Mucosa of descending colon (tissue), 3 donors: Measurements from ENCODE around the gene PEAK1. TPM values are rescaled to one million over a fixed set of nuclear protein-coding genes. Genes with fewer than 3 reads are reported as not detected.
"Not testable (repeated sequence)": the region's sequence is repeated elsewhere in the genome, so short reads cannot be mapped to it uniquely, and the experiment has no call there.

Experiments used
- ATAC-seq: fragments of 200-7000 bp; cut with Tn5 transposase; one replicate; pipeline ENCODE4 v1.9.1; 2020; ENCODE audit warnings: mild to moderate bottlenecking, moderate library complexity
- DNase-seq, 3 donors: peaks; one replicate each; pipeline ENCODE4 v3.0.0-alpha.2; 2020
- H3K36me3 ChIP-seq: fragments of 200-600 bp; one replicate; pipeline ENCODE4 v1.8.0; 2021; ENCODE audit warnings: low read depth, mild to moderate bottlenecking
- H3K4me1 ChIP-seq: fragments of 200-600 bp; one replicate; pipeline ENCODE4 v1.8.0; 2021; ENCODE audit warnings: low read depth, mild to moderate bottlenecking
- H3K4me3 ChIP-seq: fragments of 200-600 bp; one replicate; pipeline ENCODE4 v1.8.0; 2021; ENCODE audit warnings: mild to moderate bottlenecking
- H3K9me3 ChIP-seq: fragments of 200-600 bp; one replicate; pipeline ENCODE4 v1.8.0; 2021; ENCODE audit warnings: mild to moderate bottlenecking
- intact Hi-C, 2 donors: fragments of 100-400 bp; cut with DNase I in 1 of 2; cut with micrococcal nuclease in 1 of 2; formaldehyde crosslinking; loops; one replicate each; pipeline versions ENCODE4 v1.11.0 to v1.11.1; 2022; cut with DNase I, micrococcal nuclease
- total RNA-seq, 3 donors: library from RNA; stranded (reverse); fragmentation: NEBNext Ultra II Directional in 2 of 3; extraction: Animal tissue kit (Norgen Biotek cat#: 25700) in 2 of 3; gene quantifications; one replicate each; pipeline versions ENCODE4 v1.2.1 to v1.2.4, GENCODE V29; 2021 to 2023
- TF ChIP-seq, protein P1 (sequence below): fragments of 200-600 bp; IDR thresholded peaks from one replicate; pipeline ENCODE4 v1.8.0; 2022; ENCODE audit warnings: antibody characterized with exemption, mild to moderate bottlenecking
- donor health status: DM: no; HTN: no; CAD: no; lungs with moderate emphysema.
- donor health status: DM: no; HTN: no; CAD: no.
- donor health status: DM: no; HTN: yes; CAD: no.

PEAK1 gene
- total RNA-seq, 3 donors from 2014 or later, result 47.9 to 75.3 (median 65.7) TPM

- H3K4me1 ChIP-seq, result peaks cover 15% of the 10 kb centered on the region
- no peaks in the 10 kb centered on the region for H3K36me3 ChIP-seq
- ATAC-seq (no peak), DNase-seq (no peak)
- H3K4me3 ChIP-seq, result no peak overlapping the region
- H3K9me3 ChIP-seq, result no peaks in the 10 kb centered on the region
- intact Hi-C loops, result no loop called here
- TF ChIP-seq, protein P1, sequence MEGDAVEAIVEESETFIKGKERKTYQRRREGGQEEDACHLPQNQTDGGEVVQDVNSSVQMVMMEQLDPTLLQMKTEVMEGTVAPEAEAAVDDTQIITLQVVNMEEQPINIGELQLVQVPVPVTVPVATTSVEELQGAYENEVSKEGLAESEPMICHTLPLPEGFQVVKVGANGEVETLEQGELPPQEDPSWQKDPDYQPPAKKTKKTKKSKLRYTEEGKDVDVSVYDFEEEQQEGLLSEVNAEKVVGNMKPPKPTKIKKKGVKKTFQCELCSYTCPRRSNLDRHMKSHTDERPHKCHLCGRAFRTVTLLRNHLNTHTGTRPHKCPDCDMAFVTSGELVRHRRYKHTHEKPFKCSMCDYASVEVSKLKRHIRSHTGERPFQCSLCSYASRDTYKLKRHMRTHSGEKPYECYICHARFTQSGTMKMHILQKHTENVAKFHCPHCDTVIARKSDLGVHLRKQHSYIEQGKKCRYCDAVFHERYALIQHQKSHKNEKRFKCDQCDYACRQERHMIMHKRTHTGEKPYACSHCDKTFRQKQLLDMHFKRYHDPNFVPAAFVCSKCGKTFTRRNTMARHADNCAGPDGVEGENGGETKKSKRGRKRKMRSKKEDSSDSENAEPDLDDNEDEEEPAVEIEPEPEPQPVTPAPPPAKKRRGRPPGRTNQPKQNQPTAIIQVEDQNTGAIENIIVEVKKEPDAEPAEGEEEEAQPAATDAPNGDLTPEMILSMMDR, result no peak
Observed at GRCh38 chr15:77162872-77163633, 256.9 kb downstream of the PEAK1 start.

GRCh38 chr15:77160562-77161478 lies 259.1 kb downstream of the PEAK1 start:
- intact Hi-C loops, result no loop called here
- DNase-seq (peak in 1 of 3 donors; percentile 84), ATAC-seq (peak; percentile 96)
- H3K4me3 ChIP-seq, result no peak overlapping the region
- TF ChIP-seq, protein P1, result no peak
- H3K36me3 ChIP-seq, result no peaks in the 10 kb centered on the region
- H3K9me3 ChIP-seq, result no peaks in the 10 kb centered on the region
- H3K4me1 ChIP-seq, result peaks cover 15% of the 10 kb centered on the region

DNA sequence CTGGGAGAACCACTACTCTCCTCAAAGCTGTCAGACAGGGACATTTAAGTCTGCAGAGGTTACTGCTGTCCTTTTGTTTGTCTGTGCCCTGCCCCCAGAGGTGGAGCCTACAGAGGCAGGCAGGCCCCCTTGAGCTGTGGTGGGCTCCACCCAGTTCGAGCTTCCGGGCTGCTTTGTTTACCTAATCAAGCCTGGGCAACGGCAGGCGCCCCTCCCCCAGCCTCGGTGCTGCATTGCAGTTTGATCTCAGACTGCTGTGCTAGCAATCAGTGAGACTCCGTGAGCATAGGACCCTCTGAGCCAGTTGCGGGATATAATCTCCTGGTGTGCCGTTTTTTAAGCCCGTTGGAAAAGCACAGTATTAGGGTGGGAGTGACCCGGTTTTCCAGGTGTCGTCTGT lies 263.9 kb downstream of the PEAK1 start:
- H3K36me3 ChIP-seq, H3K4me3 ChIP-seq, ATAC-seq, H3K4me1 ChIP-seq, intact Hi-C loops, H3K9me3 ChIP-seq: not testable (repeated sequence)
- DNase-seq, result peak in 2 of 3 donors; percentile 57 to 58

- no peak overlapping the region for H3K4me3 ChIP-seq
- ATAC-seq, result no peak
- H3K4me1 ChIP-seq, result no peaks in the 10 kb centered on the region
- no peak for DNase-seq
- H3K36me3 ChIP-seq, result no peaks in the 10 kb centered on the region
- TF ChIP-seq, protein P1, result no peak
- H3K9me3 ChIP-seq, result no peaks in the 10 kb centered on the region
- intact Hi-C loops, result no loop called here
Observed at GRCh38 chr15:77148191-77148590, 271.7 kb downstream of the PEAK1 start.

DNA sequence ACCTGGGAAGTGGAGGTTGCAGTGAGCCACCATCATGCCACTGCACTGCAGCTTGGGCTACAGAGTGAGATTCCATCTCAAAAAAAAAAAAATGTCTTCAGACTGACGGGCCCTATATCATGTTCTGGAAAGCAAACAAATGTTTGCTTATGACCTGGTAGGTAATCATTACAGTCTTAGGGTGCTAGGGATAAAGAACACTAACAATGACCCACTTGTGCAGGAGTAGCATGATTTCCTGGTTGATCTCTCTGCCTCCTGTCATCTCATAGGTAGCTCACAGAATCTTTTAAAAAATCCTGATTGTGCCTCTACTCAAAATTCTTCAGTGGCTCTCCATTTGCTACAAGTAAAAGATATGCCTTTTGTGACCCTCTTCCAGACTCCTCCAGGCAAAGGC lies 274.5 kb downstream of the PEAK1 start:
- H3K4me1 ChIP-seq, result no peaks in the 10 kb centered on the region
- ATAC-seq (peak; percentile 94), DNase-seq (no peak)
- intact Hi-C loops, result no loop called here
- H3K9me3 ChIP-seq, result peaks cover 5% of the 10 kb centered on the region
- H3K4me3 ChIP-seq, result no peak overlapping the region
- H3K36me3 ChIP-seq, result no peaks in the 10 kb centered on the region
- TF ChIP-seq, protein P1, result no peak
